Fibroblast of lung (primary cell): Measurements from ENCODE around the gene OR7G3. TPM values are rescaled to one million over a fixed set of nuclear protein-coding genes. Genes with fewer than 3 reads are reported as not detected.

Experiments used
- DNase-seq, 2 donors: peaks; one replicate each; pipeline versions ENCODE4 v3.0.0 to v3.0.0-alpha.2; 2010; ENCODE audit warnings: low read depth in 2 of 2
- H2AFZ ChIP-seq: 2 replicates; pipeline ENCODE4 v1.5.1; 2012; ENCODE audit warnings: low read length, control low read depth, inconsistent platforms
- H3K27ac ChIP-seq: 2 replicates; pipeline ENCODE4 v1.5.1; 2011; ENCODE audit warnings: low read length, control low read depth; ENCODE audit not compliant: insufficient read depth
- H3K27me3 ChIP-seq: 2 replicates; pipeline ENCODE4 v1.5.1; 2011; ENCODE audit warnings: mild to moderate bottlenecking, low read length; ENCODE audit not compliant: control insufficient read depth, insufficient read depth
- H3K36me3 ChIP-seq: 2 replicates; pipeline ENCODE4 v1.5.1; 2011; ENCODE audit warnings: low read length; ENCODE audit not compliant: control insufficient read depth, insufficient read depth
- H3K4me1 ChIP-seq: 2 replicates; pipeline ENCODE4 v1.5.1; 2011; ENCODE audit warnings: low read length; ENCODE audit not compliant: control insufficient read depth, insufficient read depth; ENCODE audit errors: extremely low read depth
- H3K4me2 ChIP-seq: 2 replicates; pipeline ENCODE4 v1.5.1; 2011; ENCODE audit warnings: low read length, control low read depth; ENCODE audit not compliant: insufficient read depth; ENCODE audit errors: extremely low read depth
- H3K4me3 ChIP-seq, 4 experiments: fragments of 200-600 bp in 1 of 4; sonication (generic) in 1 of 4; replicated peaks in 1 of 4; 2 replicates each; pipeline ENCODE4 v1.5.1; 2011 to 2016; ENCODE audit warnings: low read length in 4 of 4, low read depth in 3 of 4, mild to moderate bottlenecking in 3 of 4, control low read depth in 2 of 4, inconsistent platforms in 1 of 4, mixed read lengths in 1 of 4; ENCODE audit not compliant: insufficient read depth in 1 of 4; ENCODE audit errors: control extremely low read depth in 1 of 4
- H3K79me2 ChIP-seq: 2 replicates; pipeline ENCODE4 v1.5.1; 2012; ENCODE audit warnings: mild to moderate bottlenecking, low read length, inconsistent platforms; ENCODE audit not compliant: control insufficient read depth, insufficient read depth
- H3K9ac ChIP-seq: 2 replicates; pipeline ENCODE4 v1.5.1; 2011; ENCODE audit warnings: mild to moderate bottlenecking, low read length, control low read depth; ENCODE audit not compliant: insufficient read depth
- H3K9me3 ChIP-seq: 2 replicates; pipeline ENCODE4 v1.5.1; 2012; ENCODE audit warnings: low read depth, low read length; ENCODE audit not compliant: control insufficient read depth, insufficient read depth
- H4K20me1 ChIP-seq: 2 replicates; pipeline ENCODE4 v1.5.1; 2011; ENCODE audit warnings: low read length; ENCODE audit not compliant: control insufficient read depth, insufficient read depth; ENCODE audit errors: extremely low read depth
- CTCF ChIP-seq, 2 donors: IDR thresholded peaks in 1 of 2; conservative IDR thresholded peaks in 1 of 2; 1 replicate in 1 of 2; 2 replicates in 1 of 2; pipeline ENCODE4 v1.5.1; 2011 to 2012; ENCODE audit warnings: low read length in 2 of 2, control low read depth in 1 of 2, inconsistent platforms in 1 of 2, low read depth in 1 of 2, mild to moderate bottlenecking in 1 of 2
- EZH2 ChIP-seq: IDR thresholded peaks from 2 replicates; pipeline ENCODE4 v1.5.1; 2012; ENCODE audit warnings: low read length, control low read depth, mild to moderate bottlenecking; ENCODE audit errors: missing control alignments
- polyA plus RNA-seq, 2 donors: library from polyadenylated mRNA; depleted of rRNA in 1 of 2; stranded (reverse) in 1 of 2; unstranded in 1 of 2; fragments of >200 nt; gene quantifications; 2 replicates each; pipeline ENCODE4 v1.2.1, GENCODE V29; 2011 to 2012; ENCODE audit warnings: missing spikeins in 1 of 2
- total RNA-seq: library from RNA; depleted of rRNA; stranded (reverse); fragments of >200 nt; gene quantifications from 2 replicates; pipeline ENCODE4 v1.2.1, GENCODE V29; 2014

OR7G3 gene
- total and polyA plus RNA-seq, 2 donors (not counting 1 experiment from before 2014, with no cell fraction given) = not detected

- Histone ChIP-seq H3K9me3 (no peaks in the 10 kb centered on the region), H3K4me2 (peak within 1 kb of the TSS; percentile 90), H4K20me1 (no peaks in the 10 kb centered on the region), H2AFZ (peak within 1 kb of the TSS; percentile 100), H3K27ac (peak within 1 kb of the TSS; percentile 95), H3K79me2 (peaks cover 44% of the 10 kb centered on the region), H3K36me3 (no peaks in the 10 kb centered on the region), H3K4me3 (peak within 1 kb of the TSS; percentile 84 to 97 (median 90)), H3K9ac (peak within 1 kb of the TSS; percentile 91), H3K27me3 (no peaks in the 10 kb centered on the region), H3K4me1 (no peaks in the 10 kb centered on the region)
- DNase-seq = peak; percentile 84 to 92
- TF ChIP-seq CTCF (conservative IDR thresholded peaks at IDR 0.05 in 1 of 2, IDR thresholded peaks at IDR 0.05 in 1 of 2; ENCODE audit: low read depth in 1 of 2, low read length in 2 of 2) (no peak), EZH2 (no peak)
These were observed 13.6 kb upstream of the OR7G3 start, which contains the start of gene ZNF317 for GRCh38 chr19:9140159-9140874. Gene ZNF317 (plus strand): TSS chr19:9140397. CDS start chr19:9156017, 15,620 bp downstream.

GRCh38 chr19:9139609-9140158, 12.9 kb upstream of the OR7G3 start:
- H3K27ac ChIP-seq = peak overlapping the region; percentile 95
- TF ChIP-seq EZH2 = no peak
- peak in 1 of 2 donors; percentile 1 for DNase-seq

GRCh38 chr19:9132422-9132821, 5.7 kb upstream of the OR7G3 start:
- H3K9ac ChIP-seq = no peak overlapping the region
- no peaks in the 10 kb centered on the region for H3K9me3 ChIP-seq
- TF ChIP-seq EZH2 (no peak), CTCF (conservative IDR thresholded peaks at IDR 0.05 in 1 of 2, IDR thresholded peaks at IDR 0.05 in 1 of 2; ENCODE audit: low read depth in 1 of 2, low read length in 2 of 2) (no peak)
- DNase-seq = no peak
- H3K27ac ChIP-seq = no peak overlapping the region
- no peak overlapping the region for H3K4me3 ChIP-seq
- no peak overlapping the region for H2AFZ ChIP-seq
- no peaks in the 10 kb centered on the region for H4K20me1 ChIP-seq
- H3K4me1 ChIP-seq = no peaks in the 10 kb centered on the region
- no peaks in the 10 kb centered on the region for H3K79me2 ChIP-seq
- no peak overlapping the region for H3K4me2 ChIP-seq
- no peaks in the 10 kb centered on the region for H3K36me3 ChIP-seq
- H3K27me3 ChIP-seq = no peaks in the 10 kb centered on the region

More at GRCh38 chr19:9139609-9140158, 12.9 kb upstream of the OR7G3 start:
- Histone ChIP-seq H4K20me1 (no peaks in the 10 kb centered on the region), H3K9me3 (no peaks in the 10 kb centered on the region), H3K4me1 (no peaks in the 10 kb centered on the region), H2AFZ (peak overlapping the region; percentile 100), H3K79me2 (peaks cover 38% of the 10 kb centered on the region), H3K4me3 (peak overlapping the region; percentile 84 to 97 (median 90)), H3K36me3 (no peaks in the 10 kb centered on the region), H3K9ac (peak overlapping the region; percentile 20), H3K27me3 (no peaks in the 10 kb centered on the region), H3K4me2 (peak overlapping the region; percentile 90)
